ENCODE results near the gene CTDNEP1.
A peak's percentile ranks its signal among the peaks of the same experiment; 100 is the strongest.

Gene CTDNEP1

DNA sequence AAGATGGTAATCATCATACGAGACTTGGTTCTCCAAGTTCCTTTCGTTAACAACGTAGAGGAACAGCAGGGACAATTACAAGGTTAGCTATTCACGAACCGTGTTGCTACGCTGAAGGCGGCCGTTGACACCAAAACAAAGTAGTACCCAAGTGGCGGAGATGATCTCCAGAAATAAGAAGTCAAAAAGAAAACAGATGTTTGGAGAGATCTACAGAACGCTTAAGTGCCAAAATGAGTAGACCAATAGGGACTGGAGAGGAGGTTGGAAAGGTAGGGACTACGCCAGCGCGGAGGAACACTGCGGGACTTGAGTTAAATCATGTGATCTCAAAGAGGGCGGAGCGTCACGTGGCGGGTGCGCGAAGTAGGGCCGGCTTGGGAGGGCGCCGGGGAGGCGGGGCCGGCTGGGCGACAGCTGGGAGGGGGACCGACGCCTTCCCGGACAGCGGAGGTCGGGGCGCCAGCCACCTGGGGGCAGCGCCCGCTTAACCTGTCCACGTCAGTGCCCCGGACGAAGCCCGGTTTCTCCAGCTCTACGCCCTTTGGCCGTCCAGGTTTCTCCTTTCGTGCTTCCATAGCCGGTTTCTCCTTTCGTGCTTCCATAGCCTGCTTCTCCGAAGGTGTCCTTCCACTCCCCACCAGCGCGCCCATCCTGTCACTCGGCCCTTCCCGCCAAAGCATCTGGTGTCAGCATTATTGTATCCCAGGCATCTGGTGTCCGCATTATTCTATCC is 8.6 kb downstream of the CTDNEP1 start:
- peaks cover 39% of the 10 kb centered on the region for H3K36me3 ChIP-seq (ENCODE audit: insufficient read depth, insufficient read length, low read length)

GRCh38 chr17:7241783-7242716 is 9.5 kb downstream of the CTDNEP1 start, which contains the start of gene GABARAP:
GABARAP (minus strand) TSS chr17:7242449; CDS start chr17:7242330, 119 bp downstream.
- peaks cover 44% of the 10 kb centered on the region for H3K36me3 ChIP-seq (ENCODE audit: insufficient read depth, insufficient read length, low read length)
- no peaks in the 10 kb centered on the region for H3K9me3 ChIP-seq (ENCODE audit: insufficient read depth, low read length)
- H3K4me3 ChIP-seq (ENCODE audit: insufficient read length, low read depth) = peak within 1 kb of the TSS; percentile 92
- peaks cover 2% of the 10 kb centered on the region for H3K4me1 ChIP-seq (ENCODE audit: insufficient read depth, insufficient read length)
- no peaks in the 10 kb centered on the region for H3K27me3 ChIP-seq (ENCODE audit: insufficient read depth, insufficient read length)
- DNase-seq (ENCODE audit: low read depth, low spot score) = peak; percentile 59
- H3K9ac ChIP-seq (ENCODE audit: insufficient read length, low read depth) = peak within 1 kb of the TSS; percentile 93
- no peak for TF ChIP-seq ZNF274 (IDR thresholded peaks at IDR 0.05; ENCODE audit: low read depth, low read length)
- no peak for TF ChIP-seq SUZ12 (IDR thresholded peaks at IDR 0.05; ENCODE audit: extremely low read depth, insufficient read depth, insufficient read length)
- TF ChIP-seq YY1 (IDR thresholded peaks at IDR 0.05; ENCODE audit: insufficient read depth, insufficient read length) = no peak

More for the DNA sequence above, 8.6 kb downstream of the CTDNEP1 start:
- Histone ChIP-seq H3K4me3 (ENCODE audit: insufficient read length, low read depth) (peak overlapping the region; percentile 92), H3K9ac (ENCODE audit: insufficient read length, low read depth) (peak overlapping the region; percentile 93), H3K9me3 (ENCODE audit: insufficient read depth, low read length) (no peaks in the 10 kb centered on the region), H3K4me1 (ENCODE audit: insufficient read depth, insufficient read length) (peaks cover 2% of the 10 kb centered on the region), H3K27me3 (ENCODE audit: insufficient read depth, insufficient read length) (no peaks in the 10 kb centered on the region)
- peak; percentile 87 for DNase-seq (ENCODE audit: low read depth, low spot score)
- TF ChIP-seq SUZ12 (IDR thresholded peaks at IDR 0.05; ENCODE audit: extremely low read depth, insufficient read depth, insufficient read length) (no peak), YY1 (IDR thresholded peaks at IDR 0.05; ENCODE audit: insufficient read depth, insufficient read length) (no peak), ZNF274 (IDR thresholded peaks at IDR 0.05; ENCODE audit: low read depth, low read length) (no peak)

- Histone ChIP-seq H3K4me3 (ENCODE audit: insufficient read length, low read depth) (peak overlapping the region; percentile 92), H3K36me3 (ENCODE audit: insufficient read depth, insufficient read length, low read length) (peaks cover 44% of the 10 kb centered on the region), H3K27me3 (ENCODE audit: insufficient read depth, insufficient read length) (no peaks in the 10 kb centered on the region), H3K4me1 (ENCODE audit: insufficient read depth, insufficient read length) (peaks cover 6% of the 10 kb centered on the region), H3K9me3 (ENCODE audit: insufficient read depth, low read length) (no peaks in the 10 kb centered on the region), H3K9ac (ENCODE audit: insufficient read length, low read depth) (peak overlapping the region; percentile 93)
- TF ChIP-seq SUZ12 (IDR thresholded peaks at IDR 0.05; ENCODE audit: extremely low read depth, insufficient read depth, insufficient read length) = no peak
- no peak for TF ChIP-seq ZNF274 (IDR thresholded peaks at IDR 0.05; ENCODE audit: low read depth, low read length)
- TF ChIP-seq YY1 (IDR thresholded peaks at IDR 0.05; ENCODE audit: insufficient read depth, insufficient read length) = no peak
- DNase-seq (ENCODE audit: low read depth, low spot score) = no peak
These were observed 10.3 kb downstream of the CTDNEP1 start for GRCh38 chr17:7241090-7241733.

DNA sequence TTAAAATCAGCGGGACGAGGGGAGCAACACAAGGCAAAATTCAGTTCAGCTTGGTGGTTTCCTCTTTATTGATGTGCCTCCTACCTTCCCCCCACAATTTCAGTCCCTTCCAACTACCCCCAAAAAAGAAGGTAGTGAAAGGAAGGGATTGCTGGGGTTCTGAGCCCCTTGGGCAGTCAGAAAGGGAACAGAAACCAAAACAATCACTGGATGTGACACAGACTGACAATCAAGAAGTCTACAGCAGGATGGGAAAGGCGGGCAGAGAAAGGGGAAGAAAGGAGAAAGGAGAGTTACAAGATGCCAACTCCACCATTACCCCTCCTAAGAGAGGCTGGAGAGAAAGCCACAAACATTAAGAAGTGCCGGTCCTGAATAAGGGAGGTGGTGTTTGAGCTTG is 11.2 kb downstream of the CTDNEP1 start:
- Histone ChIP-seq H3K4me3 (ENCODE audit: insufficient read length, low read depth) (no peak overlapping the region), H3K36me3 (ENCODE audit: insufficient read depth, insufficient read length, low read length) (peaks cover 46% of the 10 kb centered on the region), H3K4me1 (ENCODE audit: insufficient read depth, insufficient read length) (peaks cover 9% of the 10 kb centered on the region), H3K9ac (ENCODE audit: insufficient read length, low read depth) (peak overlapping the region; percentile 93), H3K9me3 (ENCODE audit: insufficient read depth, low read length) (no peaks in the 10 kb centered on the region), H3K27me3 (ENCODE audit: insufficient read depth, insufficient read length) (no peaks in the 10 kb centered on the region)
- no peak for DNase-seq (ENCODE audit: low read depth, low spot score)
- TF ChIP-seq ZNF274 (IDR thresholded peaks at IDR 0.05; ENCODE audit: low read depth, low read length) (no peak), YY1 (IDR thresholded peaks at IDR 0.05; ENCODE audit: insufficient read depth, insufficient read length) (no peak), SUZ12 (IDR thresholded peaks at IDR 0.05; ENCODE audit: extremely low read depth, insufficient read depth, insufficient read length) (no peak)

DNA sequence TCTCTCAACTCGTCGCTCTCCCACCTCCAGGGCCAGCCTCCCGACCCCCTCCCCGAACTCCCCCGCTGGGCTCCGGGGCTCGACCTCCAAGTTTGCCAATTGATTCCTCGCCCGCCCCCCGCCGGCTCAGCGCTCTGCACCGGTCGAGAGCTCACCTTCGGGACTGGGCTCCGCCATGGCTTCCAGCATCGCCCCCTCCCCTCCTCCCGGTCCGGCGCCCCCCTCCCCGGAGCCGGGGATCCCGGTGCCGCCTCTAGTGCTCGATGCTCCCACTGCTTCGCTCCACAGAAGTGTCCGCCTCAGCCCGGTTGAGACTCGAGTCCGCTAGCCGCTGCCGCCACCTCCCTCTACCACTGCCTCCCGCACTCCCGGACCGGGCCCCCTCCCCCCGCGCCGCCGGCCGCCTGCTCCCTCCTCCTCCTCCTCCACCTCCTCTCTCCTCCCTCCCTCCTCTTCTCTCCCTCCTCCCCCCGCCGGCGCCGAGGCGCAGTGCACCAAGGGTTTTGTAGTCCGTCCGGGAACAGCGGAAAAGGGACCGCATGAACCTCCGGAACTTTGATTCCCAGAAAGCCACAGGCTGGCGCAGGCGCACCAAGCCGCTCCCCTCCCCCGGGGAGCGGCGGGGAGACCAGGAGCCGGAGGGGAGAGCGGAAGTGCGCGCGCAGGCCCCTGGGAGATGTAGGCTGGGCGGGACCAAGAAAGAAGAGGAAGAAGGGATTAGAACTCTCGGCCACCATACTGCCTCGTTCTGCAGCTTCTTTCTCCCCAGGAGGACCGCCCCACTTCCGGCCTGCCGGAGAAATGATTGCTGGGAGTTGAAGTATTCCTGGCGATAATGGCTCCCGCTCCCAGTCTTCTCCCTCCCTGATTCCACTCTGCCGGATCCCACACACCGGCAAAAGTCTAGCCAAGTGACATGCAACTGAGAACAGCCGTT is 12.2 kb downstream of the CTDNEP1 start, which contains the start of gene PHF23:
Gene PHF23 (minus strand): TSS at position 367 of the 937 bp plus-strand sequence. CDS start 178 bp downstream, at position 189.
- Histone ChIP-seq H3K9ac (ENCODE audit: insufficient read length, low read depth) (peak within 1 kb of the TSS; percentile 98), H3K27me3 (ENCODE audit: insufficient read depth, insufficient read length) (no peaks in the 10 kb centered on the region), H3K4me1 (ENCODE audit: insufficient read depth, insufficient read length) (peaks cover 9% of the 10 kb centered on the region), H3K9me3 (ENCODE audit: insufficient read depth, low read length) (no peaks in the 10 kb centered on the region), H3K4me3 (ENCODE audit: insufficient read length, low read depth) (peak within 1 kb of the TSS; percentile 86), H3K36me3 (ENCODE audit: insufficient read depth, insufficient read length, low read length) (peaks cover 49% of the 10 kb centered on the region)
- TF ChIP-seq SUZ12 (IDR thresholded peaks at IDR 0.05; ENCODE audit: extremely low read depth, insufficient read depth, insufficient read length) (no peak), ZNF274 (IDR thresholded peaks at IDR 0.05; ENCODE audit: low read depth, low read length) (no peak), YY1 (IDR thresholded peaks at IDR 0.05; ENCODE audit: insufficient read depth, insufficient read length) (no peak)
- DNase-seq (ENCODE audit: low read depth, low spot score) = peak; percentile 96
